H1 (cell line): ENCODE measurements around the gene DENND4B. TPM values are rescaled to one million over a fixed set of nuclear protein-coding genes. Genes with fewer than 3 reads are reported as not detected.

Experiments
- polyA plus RNA-seq, 7 experiments: library from polyadenylated mRNA; depleted of rRNA in 3 of 7; stranded (reverse) in 5 of 7; unstranded in 2 of 7; fragments of >200 nt in 5 of 7; fragments of 200-250 nt in 2 of 7; gene quantifications; 1 replicate in 5 of 7; 2 replicates in 1 of 7; 4 replicates in 1 of 7; pipeline versions ENCODE4 v1.2.1 to v1.2.3, GENCODE V29; 2011 to 2013; ENCODE audit warnings: missing spikeins in 2 of 7, mixed read lengths in 2 of 7
- total RNA-seq: library from RNA; stranded (reverse); fragmentation: NEBNext Ultra II Directional; extraction: Animal tissue kit (Norgen Biotek cat#: 25700); gene quantifications from 2 replicates; pipeline ENCODE4 v1.2.1, GENCODE V29; 2021
- TF ChIP-seq, protein P1 (sequence below), 3 experiments: IDR thresholded peaks; 1 replicate in 2 of 3; 2 replicates in 1 of 3; pipeline versions ENCODE4 v1.5.1 to v1.6.1; 2011; ENCODE audit warnings: low read length in 3 of 3, mild to moderate bottlenecking in 3 of 3, inconsistent platforms in 2 of 3, low read depth in 1 of 3, moderate library complexity in 1 of 3; ENCODE audit not compliant: insufficient read depth in 1 of 3; ENCODE audit errors: control extremely low read depth in 1 of 3

Gene DENND4B
- total and polyA plus RNA-seq, 2 of the 8 experiments (the other 6 are each of a cell fraction or from before 2014, with no cell fraction given) = 45.6 to 61.1 TPM

GRCh38 chr1:153977250-153978240 lies 31.0 kb upstream of the DENND4B start, which contains the start of gene JTB (continued):
- TF ChIP-seq, protein P1, sequence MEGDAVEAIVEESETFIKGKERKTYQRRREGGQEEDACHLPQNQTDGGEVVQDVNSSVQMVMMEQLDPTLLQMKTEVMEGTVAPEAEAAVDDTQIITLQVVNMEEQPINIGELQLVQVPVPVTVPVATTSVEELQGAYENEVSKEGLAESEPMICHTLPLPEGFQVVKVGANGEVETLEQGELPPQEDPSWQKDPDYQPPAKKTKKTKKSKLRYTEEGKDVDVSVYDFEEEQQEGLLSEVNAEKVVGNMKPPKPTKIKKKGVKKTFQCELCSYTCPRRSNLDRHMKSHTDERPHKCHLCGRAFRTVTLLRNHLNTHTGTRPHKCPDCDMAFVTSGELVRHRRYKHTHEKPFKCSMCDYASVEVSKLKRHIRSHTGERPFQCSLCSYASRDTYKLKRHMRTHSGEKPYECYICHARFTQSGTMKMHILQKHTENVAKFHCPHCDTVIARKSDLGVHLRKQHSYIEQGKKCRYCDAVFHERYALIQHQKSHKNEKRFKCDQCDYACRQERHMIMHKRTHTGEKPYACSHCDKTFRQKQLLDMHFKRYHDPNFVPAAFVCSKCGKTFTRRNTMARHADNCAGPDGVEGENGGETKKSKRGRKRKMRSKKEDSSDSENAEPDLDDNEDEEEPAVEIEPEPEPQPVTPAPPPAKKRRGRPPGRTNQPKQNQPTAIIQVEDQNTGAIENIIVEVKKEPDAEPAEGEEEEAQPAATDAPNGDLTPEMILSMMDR (IDR thresholded peaks at IDR 0.05; ENCODE audit: control extremely low read depth in 1 of 3, insufficient read depth in 1 of 3, low read depth in 1 of 3, low read length in 3 of 3) = no peak
